Measurements from ENCODE around the gene ATP5F1B. TPM values are rescaled to one million over a fixed set of nuclear protein-coding genes. Genes with fewer than 3 reads are reported as not detected.

ATP5F1B gene
- total and polyA plus RNA-seq, 2 of the 8 experiments (the other 6 are each of a cell fraction or from before 2014, with no cell fraction given) = 900 to 1,522 TPM

- Histone ChIP-seq H4K5ac (ENCODE audit: insufficient read length, low read depth, low read length) (no peak overlapping the region), H3K79me1 (ENCODE audit: low read depth, low read length) (no peaks in the 10 kb centered on the region), H3K4me3 (ENCODE audit: extremely low read depth in 1 of 4, insufficient read depth in 2 of 4, low read depth in 3 of 4, low read length in 4 of 4) (no peak overlapping the region), H2BK12ac (ENCODE audit: low read depth, low read length) (no peak overlapping the region), H3K4ac (replicated peaks; ENCODE audit: insufficient read length, low read depth, low read length) (no peak overlapping the region), H3K36me3 (ENCODE audit: control insufficient read depth in 2 of 4, insufficient read depth in 4 of 4, low read length in 3 of 4) (no peaks in the 10 kb centered on the region), H4K91ac (replicated peaks; ENCODE audit: insufficient read length, low read length) (no peak overlapping the region), H3K4me1 (replicated peaks in 1 of 4; ENCODE audit: control insufficient read depth in 3 of 4, insufficient read depth in 4 of 4, low read length in 3 of 4) (peaks cover 0 to 3% (median 2%) of the 10 kb centered on the region in 4 experiments; a peak in 3 of 7 replicates), H3K9me3 (ENCODE audit: insufficient read depth in 2 of 2, low read depth in 1 of 2, low read length in 1 of 2) (no peaks in the 10 kb centered on the region), H3K23me2 (ENCODE audit: low read depth, low read length) (no peaks in the 10 kb centered on the region), H3K14ac (ENCODE audit: insufficient read length) (no peak overlapping the region), H3K9ac (replicated peaks in 1 of 4; ENCODE audit: extremely low read depth in 1 of 4, low read depth in 3 of 4, low read length in 3 of 4) (no peak overlapping the region), H2AFZ (ENCODE audit: low read length) (no peak overlapping the region), H2AK5ac (ENCODE audit: low read depth, low read length) (no peak overlapping the region), H3K18ac (ENCODE audit: extremely low read depth, low read length) (no peak overlapping the region), H4K8ac (ENCODE audit: extremely low read depth, insufficient read depth, low read length) (no peak overlapping the region), H2BK120ac (replicated peaks; ENCODE audit: low read depth, low read length) (no peak overlapping the region), H3K79me2 (ENCODE audit: control insufficient read depth in 1 of 2, insufficient read depth in 2 of 2, low read length in 2 of 2) (no peaks in the 10 kb centered on the region), H2BK5ac (ENCODE audit: low read depth, low read length) (no peak overlapping the region), H4K20me1 (replicated peaks in 1 of 2; ENCODE audit: control insufficient read depth in 1 of 2, insufficient read depth in 2 of 2, low read length in 2 of 2) (no peaks in the 10 kb centered on the region), H2BK15ac (ENCODE audit: low read length) (no peak overlapping the region), H3K23ac (ENCODE audit: insufficient read length) (no peak overlapping the region), H3K56ac (replicated peaks; ENCODE audit: insufficient read length, low read depth, low read length) (no peak overlapping the region), H3K4me2 (ENCODE audit: insufficient read depth in 1 of 2, low read depth in 2 of 2, low read length in 2 of 2) (no peak overlapping the region), H3K27ac (ENCODE audit: low read depth, low read length) (no peak overlapping the region), H2BK20ac (ENCODE audit: low read length) (no peak overlapping the region), H3K27me3 (replicated peaks in 1 of 4; ENCODE audit: control insufficient read depth in 3 of 4, extremely low read depth in 1 of 4, insufficient read depth in 3 of 4, low read length in 3 of 4) (no peaks in the 10 kb centered on the region)
- ChIA-PET CTCF (ENCODE audit: partially characterized antibody) (interaction anchor here (0.6 to 0.7 kb wide), 2 partner anchors 408 to 872 kb away, joined by 3 read pairs; no protein-coding TSS in a partner anchor), POLR2A (ENCODE audit: partially characterized antibody) (interaction anchor here (0.6 to 52.4 kb wide), 5 partner anchors 7 to 776 kb away, joined by 3 to 1406 read pairs (median 5); partner anchors contain the start of genes NACA, PRIM1 and PTGES3)
- 91% methylated on average over 4 of the region's 5 CpGs; no CpG with 5 or more reads in 1 of the 2 experiments for WGBS, 2 experiments (ENCODE audit: extremely low coverage in 1 of 2, insufficient coverage in 1 of 2, insufficient read length in 1 of 2, insufficient replicate concordance in 2 of 2, low coverage in 1 of 2, low lambda C conversion rate in 2 of 2, missing lambda C conversion rate in 1 of 2)
- FAIRE-seq (no peak), DNase-seq (ENCODE audit: low read depth in 1 of 2, low spot score in 2 of 2) (no peak)
- TF ChIP-seq ATF2 (IDR thresholded peaks at IDR 0.05; ENCODE audit: low read length) (no peak), RBBP5 (IDR thresholded peaks at IDR 0.05; ENCODE audit: borderline replicate concordance, low read depth, low read length) (no peak), TAF7 (optimal IDR thresholded peaks at IDR 0.05; ENCODE audit: borderline replicate concordance, low read depth, low read length) (no peak), ATF3 (IDR thresholded peaks at IDR 0.05; ENCODE audit: insufficient read depth, low read depth, low read length) (no peak), FOSL1 (IDR thresholded peaks at IDR 0.05; ENCODE audit: insufficient read depth, low read depth, low read length) (no peak), POLR2AphosphoS5 (IDR thresholded peaks at IDR 0.05; ENCODE audit: low read depth, low read length) (no peak), CTBP2 (IDR thresholded peaks at IDR 0.05; ENCODE audit: borderline replicate concordance, insufficient read depth, insufficient read length, low read length) (no peak), MAX (IDR thresholded peaks at IDR 0.05) (no peak), PHF8 (conservative IDR thresholded peaks at IDR 0.05; ENCODE audit: low read depth, low read length) (no peak), NANOG (IDR thresholded peaks at IDR 0.05; ENCODE audit: insufficient read depth, low read depth, low read length, poor library complexity, severe bottlenecking) (no peak)
These were observed 48.4 kb upstream of the ATP5F1B start for GRCh38 chr12:56694161-56694560.
